Lung (tissue), 16 donors: Measurements from ENCODE around the gene TPRG1. TPM values are rescaled to one million over a fixed set of nuclear protein-coding genes. Genes with fewer than 3 reads are reported as not detected.

Experiments used
- ATAC-seq: fragments of 200-7000 bp; cut with Tn5 transposase; one replicate; pipeline ENCODE4 v1.9.1; 2020; ENCODE audit warnings: moderate number of reproducible peaks; ENCODE audit not compliant: insufficient read depth, low FRiP score
- DNase-seq, 3 donors: peaks; one replicate each; pipeline ENCODE4 v3.0.0-alpha.2; 2013 to 2017
- H3K27ac ChIP-seq, 2 donors: one replicate each; pipeline ENCODE4 v1.5.1; 2013; ENCODE audit warnings: mild to moderate bottlenecking in 2 of 2, moderate library complexity in 2 of 2, control low read depth in 1 of 2, inconsistent platforms in 1 of 2, low read depth in 1 of 2, low read length in 1 of 2
- H3K27me3 ChIP-seq, 3 donors: one replicate each; pipeline ENCODE4 v1.5.1; 2013; ENCODE audit warnings: low read length in 2 of 3; ENCODE audit not compliant: control insufficient read depth in 3 of 3, insufficient read depth in 3 of 3
- H3K36me3 ChIP-seq, 4 donors: one replicate each; pipeline ENCODE4 v1.5.1; 2013; ENCODE audit warnings: low read length in 4 of 4, mild to moderate bottlenecking in 1 of 4, moderate library complexity in 1 of 4; ENCODE audit not compliant: control insufficient read depth in 4 of 4, insufficient read depth in 4 of 4
- H3K4me1 ChIP-seq, 5 donors: one replicate each; pipeline ENCODE4 v1.5.1; 2013; ENCODE audit warnings: low read length in 5 of 5, mild to moderate bottlenecking in 2 of 5, moderate library complexity in 1 of 5; ENCODE audit not compliant: control insufficient read depth in 5 of 5, insufficient read depth in 5 of 5
- H3K4me3 ChIP-seq: one replicate; pipeline ENCODE4 v1.5.1; 2013; ENCODE audit warnings: mild to moderate bottlenecking, control low read depth, moderate library complexity
- H3K9ac ChIP-seq, 2 donors: one replicate each; pipeline ENCODE4 v1.5.1; 2013; ENCODE audit warnings: low read length in 2 of 2, control low read depth in 1 of 2; ENCODE audit not compliant: insufficient read depth in 1 of 2
- H3K9me3 ChIP-seq, 4 donors: one replicate each; pipeline ENCODE4 v1.5.1; 2013; ENCODE audit warnings: low read length in 3 of 4, mild to moderate bottlenecking in 1 of 4, moderate library complexity in 1 of 4; ENCODE audit not compliant: control insufficient read depth in 4 of 4, insufficient read depth in 3 of 4
- WGBS, 2 donors: extraction: QIAGEN DNeasy Blood & Tissue Kit; methylation state at CpG; one replicate each; pipeline ENCODE4 v1.1.7; 2013; 5-methylcytosine and 5-hydroxymethylcytosine counted together
- long read RNA-seq, 5 donors: transcript quantifications; one replicate each; lab custom pipeline, GENCODE V29; 2026
- polyA plus RNA-seq, 2 donors: library from polyadenylated mRNA; stranded (reverse); fragments of 200-250 nt; gene quantifications; one replicate each; pipeline ENCODE4 v1.2.1, GENCODE V29; 2013
- total RNA-seq, 2 donors: library from RNA; depleted of rRNA in 1 of 2; stranded (reverse); fragments of >200 nt in 1 of 2; gene quantifications; one replicate each; pipeline ENCODE4 v1.2.1, GENCODE V29; 2014 to 2021
- TF ChIP-seq, protein P1 (sequence below): IDR thresholded peaks from 2 replicates; pipeline ENCODE4 v1.5.1; 2012; ENCODE audit warnings: mild to moderate bottlenecking; ENCODE audit errors: control extremely low read depth, extremely low read depth
- donor health status: control.
- donor health status: control.
- donor health status: Bipolar disorder and iron deficiency.
- donor health status: healthy.
- donor health status: DM: yes; HTN: yes; CAD: no.

Gene TPRG1, protein sequence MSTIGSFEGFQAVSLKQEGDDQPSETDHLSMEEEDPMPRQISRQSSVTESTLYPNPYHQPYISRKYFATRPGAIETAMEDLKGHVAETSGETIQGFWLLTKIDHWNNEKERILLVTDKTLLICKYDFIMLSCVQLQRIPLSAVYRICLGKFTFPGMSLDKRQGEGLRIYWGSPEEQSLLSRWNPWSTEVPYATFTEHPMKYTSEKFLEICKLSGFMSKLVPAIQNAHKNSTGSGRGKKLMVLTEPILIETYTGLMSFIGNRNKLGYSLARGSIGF
- total RNA-seq (10 to 100 TPM; 10.5 to 13.8 TPM), polyA plus RNA-seq (1 to 10 TPM; 3.7 to 8.3 TPM)
- long read RNA-seq, donor 1, result 0 reads
- long read RNA-seq, donor 2, result 0 reads
- long read RNA-seq, donor 3, result 0 reads
- long read RNA-seq, donor 4, result 0 reads
- long read RNA-seq, donor 5, result 0 reads

DNA sequence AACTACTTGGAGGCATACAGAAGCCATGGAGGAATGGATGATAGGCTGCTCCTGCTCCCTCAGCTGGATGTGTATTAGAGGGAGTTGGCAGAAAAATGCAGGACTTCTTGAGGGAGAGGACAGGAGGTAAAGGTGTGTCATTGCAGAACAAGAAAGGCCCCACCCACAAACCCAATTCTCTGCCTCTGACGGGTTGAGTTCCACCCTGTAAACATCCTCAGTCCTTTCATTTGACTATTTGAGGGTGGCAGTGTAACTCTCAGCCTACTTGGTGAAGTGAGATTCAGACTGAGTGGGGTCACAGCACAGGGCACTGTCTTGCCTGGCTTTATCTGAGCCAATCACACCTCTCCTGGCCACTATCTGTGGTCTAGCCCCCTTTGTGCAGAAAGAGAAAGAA is at the start of gene TPRG1:
Gene TPRG1 (plus strand): TSS at position 265 of the 400 bp plus-strand sequence. CDS start 35,414 bp downstream, outside the sequence.
- Histone ChIP-seq H3K27me3 (no peaks in the 10 kb centered on the region), H3K27ac (no peak within 1 kb of the TSS), H3K4me1 (no peaks in the 10 kb centered on the region), H3K9ac (no peak within 1 kb of the TSS), H3K9me3 (no peaks in the 10 kb centered on the region), H3K4me3 (no peak within 1 kb of the TSS), H3K36me3 (no peaks in the 10 kb centered on the region)
- 54 to 64% methylated on average over 1 of the region's 1 CpG for WGBS, 2 donors
- TF ChIP-seq, protein P1, sequence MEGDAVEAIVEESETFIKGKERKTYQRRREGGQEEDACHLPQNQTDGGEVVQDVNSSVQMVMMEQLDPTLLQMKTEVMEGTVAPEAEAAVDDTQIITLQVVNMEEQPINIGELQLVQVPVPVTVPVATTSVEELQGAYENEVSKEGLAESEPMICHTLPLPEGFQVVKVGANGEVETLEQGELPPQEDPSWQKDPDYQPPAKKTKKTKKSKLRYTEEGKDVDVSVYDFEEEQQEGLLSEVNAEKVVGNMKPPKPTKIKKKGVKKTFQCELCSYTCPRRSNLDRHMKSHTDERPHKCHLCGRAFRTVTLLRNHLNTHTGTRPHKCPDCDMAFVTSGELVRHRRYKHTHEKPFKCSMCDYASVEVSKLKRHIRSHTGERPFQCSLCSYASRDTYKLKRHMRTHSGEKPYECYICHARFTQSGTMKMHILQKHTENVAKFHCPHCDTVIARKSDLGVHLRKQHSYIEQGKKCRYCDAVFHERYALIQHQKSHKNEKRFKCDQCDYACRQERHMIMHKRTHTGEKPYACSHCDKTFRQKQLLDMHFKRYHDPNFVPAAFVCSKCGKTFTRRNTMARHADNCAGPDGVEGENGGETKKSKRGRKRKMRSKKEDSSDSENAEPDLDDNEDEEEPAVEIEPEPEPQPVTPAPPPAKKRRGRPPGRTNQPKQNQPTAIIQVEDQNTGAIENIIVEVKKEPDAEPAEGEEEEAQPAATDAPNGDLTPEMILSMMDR, result no peak
- ATAC-seq, result no peak
- DNase-seq, result no peak

DNA sequence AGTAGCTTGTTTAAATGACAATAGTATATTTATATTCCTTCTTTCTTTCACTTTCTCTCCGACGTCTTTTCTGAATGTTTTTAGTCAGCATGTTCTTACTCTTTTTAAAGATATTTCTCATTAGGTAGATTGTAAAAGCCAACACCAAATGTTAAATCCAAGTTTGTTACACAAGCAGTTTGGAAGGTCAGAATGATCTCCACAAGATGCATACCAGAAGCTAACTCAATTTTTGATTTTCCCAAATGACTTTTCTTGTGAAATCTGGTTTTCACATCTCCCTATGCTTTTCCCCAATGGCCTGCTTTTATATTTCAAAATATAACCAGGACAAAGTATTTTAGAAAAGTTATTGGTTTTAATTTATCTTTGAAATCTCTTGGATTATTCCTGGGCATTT is 49.7 kb upstream of the TPRG1 start:
- Histone ChIP-seq H3K9me3 (peaks cover 0 to 8% (median 2%) of the 10 kb centered on the region in 4 donors), H3K9ac (peak overlapping the region in 1 of 2 donors; percentile 34), H3K36me3 (no peaks in the 10 kb centered on the region), H3K4me1 (peaks cover 0 to 13% (median 5%) of the 10 kb centered on the region in 5 donors), H3K27me3 (no peaks in the 10 kb centered on the region), H3K27ac (no peak overlapping the region), H3K4me3 (no peak overlapping the region)
- 62 to 87% methylated on average over 2 of the region's 2 CpGs for WGBS, 2 donors
- DNase-seq (no peak), ATAC-seq (no peak)
- TF ChIP-seq, protein P1, result no peak

DNA sequence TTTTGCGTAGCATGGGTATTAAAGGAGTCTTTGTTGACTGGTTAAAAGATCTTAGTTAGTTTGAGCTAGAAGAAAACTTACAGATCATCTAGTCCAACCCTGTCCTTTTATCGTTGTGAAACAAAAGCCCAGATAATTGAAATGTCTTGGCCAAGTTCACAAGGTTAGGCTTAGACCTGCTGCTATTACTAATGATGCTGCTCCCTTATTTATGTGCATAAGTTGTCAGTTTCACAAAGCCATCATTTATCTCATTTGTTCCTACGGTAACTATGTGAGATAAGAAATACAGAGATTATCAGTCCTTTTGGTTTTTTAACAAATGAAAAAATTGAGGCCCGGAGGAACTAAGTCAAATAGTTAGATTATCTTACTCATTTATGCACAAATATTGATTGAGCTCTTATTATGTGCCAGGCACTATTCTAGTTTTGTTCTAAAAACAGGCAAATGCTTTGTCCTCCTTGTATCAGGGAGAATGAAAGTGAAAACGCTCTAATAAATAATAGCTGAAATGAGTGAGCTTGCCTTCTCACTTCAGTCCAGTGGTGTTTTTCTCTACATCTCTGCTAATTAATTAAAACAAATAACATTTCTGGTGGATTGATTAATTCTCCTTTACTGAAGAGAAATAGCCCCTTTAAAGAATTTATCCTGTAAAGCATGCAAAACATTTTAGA is 49.1 kb upstream of the TPRG1 start:
- Histone ChIP-seq H3K9me3 (peaks cover 0 to 8% (median 2%) of the 10 kb centered on the region in 4 donors), H3K36me3 (no peaks in the 10 kb centered on the region), H3K27me3 (no peaks in the 10 kb centered on the region), H3K4me3 (no peak overlapping the region), H3K9ac (no peak overlapping the region), H3K27ac (no peak overlapping the region), H3K4me1 (peaks cover 0 to 13% (median 5%) of the 10 kb centered on the region in 5 donors)
- no peak for ATAC-seq
- DNase-seq, result no peak
- 63 to 82% methylated on average over 5 of the region's 5 CpGs for WGBS, 2 donors
- TF ChIP-seq, protein P1, result no peak
